Karpas-422 (cell line): ENCODE measurements around the gene ODF2. TPM values are rescaled to one million over a fixed set of nuclear protein-coding genes. Genes with fewer than 3 reads are reported as not detected.
"Not testable (repeated sequence)": the region's sequence is repeated elsewhere in the genome, so short reads cannot be mapped to it uniquely, and the experiment has no call there.

Experiments
- DNase-seq: peaks from one replicate; pipeline ENCODE4 v3.0.0-alpha.2; 2015
- H2AFZ ChIP-seq: fragments of 200-600 bp; sonication (generic); 2 replicates; pipeline ENCODE4 v1.6.1; 2014; ENCODE audit warnings: antibody characterized with exemption, low read length, mixed read lengths
- H3K27ac ChIP-seq: fragments of 200-600 bp; sonication (generic); 2 replicates; pipeline ENCODE4 v1.5.1; 2014; ENCODE audit warnings: mild to moderate bottlenecking, low read length, moderate library complexity
- H3K27me3 ChIP-seq: fragments of 200-600 bp; sonication (generic); 2 replicates; pipeline ENCODE4 v1.6.1; 2014; ENCODE audit warnings: low read length, mixed read lengths
- H3K36me3 ChIP-seq: fragments of 200-600 bp; sonication (generic); 2 replicates; pipeline ENCODE4 v1.6.1; 2014; ENCODE audit warnings: low read length, mixed read lengths; ENCODE audit not compliant: insufficient read depth
- H3K4me1 ChIP-seq: fragments of 200-600 bp; sonication (generic); 2 replicates; pipeline ENCODE4 v1.6.1; 2014; ENCODE audit warnings: mild to moderate bottlenecking, low read length, mixed read lengths
- H3K4me2 ChIP-seq: fragments of 200-600 bp; sonication (generic); 2 replicates; pipeline ENCODE4 v1.6.1; 2014; ENCODE audit warnings: low read length, low read depth, mild to moderate bottlenecking; ENCODE audit not compliant: poor library complexity, severe bottlenecking
- H3K4me3 ChIP-seq: fragments of 200-600 bp; sonication (generic); 2 replicates; pipeline ENCODE4 v1.5.1; 2014; ENCODE audit warnings: mild to moderate bottlenecking, antibody characterized with exemption, low read length, mixed read lengths
- H3K79me2 ChIP-seq: fragments of 200-600 bp; sonication (generic); 2 replicates; pipeline ENCODE4 v1.6.1; 2014; ENCODE audit warnings: mild to moderate bottlenecking, low read length, mixed read lengths
- H3K9ac ChIP-seq: fragments of 200-600 bp; sonication (generic); 2 replicates; pipeline ENCODE4 v1.6.0; 2014; ENCODE audit warnings: low read length
- H3K9me2 ChIP-seq: fragments of 200-600 bp; sonication (generic), shearing (Covaris generic); replicated peaks from 2 replicates; pipeline ENCODE4 v1.6.0; 2014; ENCODE audit warnings: mild to moderate bottlenecking, low read length, moderate library complexity; ENCODE audit not compliant: insufficient read depth
- H3K9me3 ChIP-seq: fragments of 300-700, 200-600 bp; sonication (generic); 2 replicates; pipeline ENCODE4 v1.6.1; 2014; ENCODE audit warnings: low read length, mixed read lengths
- H4K20me1 ChIP-seq: fragments of 200-600 bp; sonication (generic); 2 replicates; pipeline ENCODE4 v1.6.1; 2014; ENCODE audit warnings: mild to moderate bottlenecking, antibody characterized with exemption, low read length, low read depth; ENCODE audit not compliant: insufficient read depth
- total RNA-seq: library from RNA; depleted of rRNA; stranded (reverse); fragments of >200 nt; shearing (Covaris generic); gene quantifications from 2 replicates; pipeline ENCODE4 v1.2.3, GENCODE V29; 2014; ENCODE audit warnings: low replicate concordance

Gene ODF2
- total RNA-seq, 1 experiment from 2014 or later: 37.8 TPM

GRCh38 chr9:128413728-128414127 is 42.1 kb upstream of the ODF2 start:
- not testable (repeated sequence) for H3K4me3 ChIP-seq, H3K9me3 ChIP-seq, H2AFZ ChIP-seq, H3K9me2 ChIP-seq, H3K36me3 ChIP-seq, H4K20me1 ChIP-seq, H3K79me2 ChIP-seq, H3K4me2 ChIP-seq, H3K27ac ChIP-seq, H3K27me3 ChIP-seq, DNase-seq, H3K9ac ChIP-seq
- peaks cover 14% of the 10 kb centered on the region for H3K4me1 ChIP-seq

- H3K27me3 ChIP-seq: no peaks in the 10 kb centered on the region
- no peaks in the 10 kb centered on the region for H3K9me2 ChIP-seq
- no peak for DNase-seq
- H3K4me3 ChIP-seq: no peak overlapping the region
- H3K4me2 ChIP-seq: no peak overlapping the region
- H3K9me3 ChIP-seq: no peaks in the 10 kb centered on the region
- H3K36me3 ChIP-seq: no peaks in the 10 kb centered on the region
- no peaks in the 10 kb centered on the region for H3K79me2 ChIP-seq
- H2AFZ ChIP-seq: no peak overlapping the region
- H3K9ac ChIP-seq: no peak overlapping the region
- peaks cover 17% of the 10 kb centered on the region for H3K4me1 ChIP-seq
- no peak overlapping the region for H3K27ac ChIP-seq
- no peaks in the 10 kb centered on the region for H4K20me1 ChIP-seq
Observed at GRCh38 chr9:128414461-128414860, 41.3 kb upstream of the ODF2 start.

- DNase-seq: no peak
- no peaks in the 10 kb centered on the region for H3K9me2 ChIP-seq
- no peaks in the 10 kb centered on the region for H3K9me3 ChIP-seq
- H3K79me2 ChIP-seq: no peaks in the 10 kb centered on the region
- peaks cover 23% of the 10 kb centered on the region for H3K4me1 ChIP-seq
- no peak overlapping the region for H3K4me3 ChIP-seq
- no peak overlapping the region for H3K27ac ChIP-seq
- no peaks in the 10 kb centered on the region for H3K27me3 ChIP-seq
- H3K36me3 ChIP-seq: no peaks in the 10 kb centered on the region
- H3K4me2 ChIP-seq: no peak overlapping the region
- H3K9ac ChIP-seq: no peak overlapping the region
- H2AFZ ChIP-seq: no peak overlapping the region
- no peaks in the 10 kb centered on the region for H4K20me1 ChIP-seq
Observed at GRCh38 chr9:128415281-128415680, 40.5 kb upstream of the ODF2 start.

GRCh38 chr9:128416014-128416413 is 39.8 kb upstream of the ODF2 start:
- Histone ChIP-seq H3K4me2 (peak overlapping the region; percentile 44), H3K9me2 (no peaks in the 10 kb centered on the region), H3K27ac (no peak overlapping the region), H3K9ac (no peak overlapping the region), H3K79me2 (no peaks in the 10 kb centered on the region), H3K27me3 (no peaks in the 10 kb centered on the region), H3K9me3 (no peaks in the 10 kb centered on the region), H3K4me3 (no peak overlapping the region), H3K4me1 (peaks cover 23% of the 10 kb centered on the region), H4K20me1 (no peaks in the 10 kb centered on the region), H3K36me3 (no peaks in the 10 kb centered on the region), H2AFZ (no peak overlapping the region)
- no peak for DNase-seq

GRCh38 chr9:128416432-128417019 is 39.3 kb upstream of the ODF2 start:
- no peaks in the 10 kb centered on the region for H4K20me1 ChIP-seq
- no peaks in the 10 kb centered on the region for H3K27me3 ChIP-seq
- H3K9ac ChIP-seq: no peak overlapping the region
- no peak overlapping the region for H3K27ac ChIP-seq
- peaks cover 28% of the 10 kb centered on the region for H3K4me1 ChIP-seq
- no peaks in the 10 kb centered on the region for H3K79me2 ChIP-seq
- no peak overlapping the region for H3K4me3 ChIP-seq
- H3K9me2 ChIP-seq: no peaks in the 10 kb centered on the region
- no peaks in the 10 kb centered on the region for H3K36me3 ChIP-seq
- no peak overlapping the region for H2AFZ ChIP-seq
- DNase-seq: peak; percentile 45
- peak overlapping the region; percentile 44 for H3K4me2 ChIP-seq
- H3K9me3 ChIP-seq: no peaks in the 10 kb centered on the region

GRCh38 chr9:128419061-128419925 is 36.5 kb upstream of the ODF2 start:
- Histone ChIP-seq H3K9me2 (no peaks in the 10 kb centered on the region), H3K27me3 (no peaks in the 10 kb centered on the region), H3K79me2 (no peaks in the 10 kb centered on the region), H4K20me1 (0 out of 2 replicates have a peak, but pooled peaks cover 4% of the 10 kb centered on the region), H3K4me3 (peak overlapping the region; percentile 75; the same call in 1 of the 2 replicates), H3K9me3 (no peaks in the 10 kb centered on the region), H3K36me3 (no peaks in the 10 kb centered on the region), H3K27ac (no peak overlapping the region), H3K4me1 (peaks cover 28% of the 10 kb centered on the region), H2AFZ (0 out of 2 replicates have a peak overlapping the region, but pooled peaks have one; percentile 88), H3K4me2 (peak overlapping the region; percentile 79), H3K9ac (peak overlapping the region; percentile 74; the same call in 1 of the 2 replicates)
- DNase-seq: no peak

GRCh38 chr9:128420060-128420650 is 35.7 kb upstream of the ODF2 start:
- H3K4me1 ChIP-seq: peaks cover 28% of the 10 kb centered on the region
- no peaks in the 10 kb centered on the region for H3K36me3 ChIP-seq
- H3K4me3 ChIP-seq: peak overlapping the region; percentile 75
- H4K20me1 ChIP-seq: 0 out of 2 replicates have a peak, but pooled peaks cover 4% of the 10 kb centered on the region
- no peaks in the 10 kb centered on the region for H3K9me2 ChIP-seq
- H3K27me3 ChIP-seq: no peaks in the 10 kb centered on the region
- DNase-seq: peak; percentile 91
- H3K27ac ChIP-seq: no peak overlapping the region
- H3K9me3 ChIP-seq: no peaks in the 10 kb centered on the region
- peak overlapping the region; percentile 88 for H2AFZ ChIP-seq
- H3K9ac ChIP-seq: peak overlapping the region; percentile 74
- no peaks in the 10 kb centered on the region for H3K79me2 ChIP-seq
- peak overlapping the region; percentile 79 for H3K4me2 ChIP-seq
